GM12878 (cell line): ENCODE results near the gene KIZ.

ENCODE experiments used
- CTCF ChIP-seq, 3 experiments: IDR thresholded peaks in 2 of 3; conservative IDR thresholded peaks in 1 of 3; 2 replicates each; pipeline ENCODE4 v1.5.1; 2011; ENCODE audit warnings: low read depth in 3 of 3, low read length in 3 of 3, mild to moderate bottlenecking in 3 of 3, control low read depth in 2 of 3, moderate library complexity in 2 of 3, inconsistent platforms in 1 of 3, mixed read lengths in 1 of 3; ENCODE audit not compliant: control insufficient read depth in 2 of 3, insufficient read depth in 1 of 3; ENCODE audit errors: extremely low read depth in 1 of 3
- EZH2 ChIP-seq: IDR thresholded peaks from 2 replicates; pipeline ENCODE4 v1.6.1; 2012; ENCODE audit warnings: low read depth, mild to moderate bottlenecking, control low read depth, inconsistent platforms, low read length, borderline replicate concordance; ENCODE audit not compliant: control insufficient read depth
- POLR2AphosphoS2 ChIP-seq: IDR thresholded peaks from 2 replicates; pipeline ENCODE4 v1.6.1; 2011; ENCODE audit warnings: low read depth, mild to moderate bottlenecking, low read length, improper control_type of control experiment, moderate library complexity
- POLR2AphosphoS5 ChIP-seq: IDR thresholded peaks from 2 replicates; pipeline ENCODE4 v1.6.1; 2011; ENCODE audit warnings: mild to moderate bottlenecking, low read length, inconsistent platforms
- SMC3 ChIP-seq: IDR thresholded peaks from 2 replicates; pipeline ENCODE4 v1.6.1; 2011; ENCODE audit warnings: low read length, improper control_type of control experiment, borderline replicate concordance
- SPI1 ChIP-seq: IDR thresholded peaks from 2 replicates; pipeline ENCODE4 v1.6.1; 2011; ENCODE audit warnings: low read depth, mild to moderate bottlenecking, low read length, moderate library complexity, borderline replicate concordance; ENCODE audit not compliant: insufficient read depth
- ZNF274 ChIP-seq: IDR thresholded peaks from one replicate; pipeline ENCODE4 v1.8.0; 2011; ENCODE audit not compliant: insufficient read length, insufficient read depth

DNA sequence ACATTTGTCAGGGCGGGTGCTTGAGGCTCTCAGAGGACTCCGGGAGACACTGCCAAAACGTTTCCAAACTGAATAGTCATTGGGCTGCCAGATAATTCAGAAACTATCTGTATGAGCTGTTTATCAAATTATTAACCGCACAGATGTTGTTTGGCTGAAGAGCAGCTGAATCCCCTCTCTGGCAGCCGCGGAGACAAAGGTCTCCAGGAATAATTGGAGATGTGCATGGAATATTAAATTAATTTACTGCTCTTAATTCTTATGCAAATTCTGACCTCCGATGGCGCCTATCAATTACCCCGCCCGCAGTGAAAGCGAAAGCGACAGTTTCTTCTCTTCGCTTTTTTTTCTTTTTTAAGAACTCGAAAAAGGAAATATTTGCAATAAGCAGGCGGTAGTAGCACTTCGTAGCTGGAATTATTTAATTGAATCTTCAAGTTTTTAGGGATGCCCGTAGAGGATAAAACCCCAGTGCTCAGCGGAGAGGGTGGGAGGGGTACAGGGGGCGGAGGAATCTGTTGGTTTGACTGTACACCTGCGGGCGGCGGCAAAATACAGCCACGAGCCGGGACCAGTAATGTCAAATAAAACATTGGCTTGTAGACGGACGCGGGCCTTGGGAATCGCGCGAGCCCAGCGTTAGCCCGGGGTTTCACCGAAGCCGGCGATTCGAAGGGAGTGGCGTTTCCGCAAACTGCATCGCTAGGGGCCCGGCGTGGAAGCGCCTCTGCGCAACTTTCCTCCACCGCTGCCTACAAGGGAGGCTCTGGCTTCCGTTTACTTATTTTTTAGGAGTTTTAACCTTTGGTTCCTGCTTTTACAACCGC, 25.9 kb upstream of the KIZ start:
- TF ChIP-seq POLR2AphosphoS5, result no peak
- TF ChIP-seq CTCF (IDR thresholded peaks at IDR 0.05 in 2 of 3, conservative IDR thresholded peaks at IDR 0.05 in 1 of 3; ENCODE audit: control insufficient read depth in 2 of 3, extremely low read depth in 1 of 3, insufficient read depth in 1 of 3, low read depth in 3 of 3, low read length in 3 of 3), result no peak
- TF ChIP-seq ZNF274, result no peak
- TF ChIP-seq SMC3, result no peak
- no peak for TF ChIP-seq SPI1
- no peak for TF ChIP-seq EZH2
- TF ChIP-seq POLR2AphosphoS2, result no peak
